Calu3 (cell line): ENCODE data around the gene DDX41. TPM values are rescaled to one million over a fixed set of nuclear protein-coding genes. Genes with fewer than 3 reads are reported as not detected.

ENCODE experiments used
- BruUV-seq: library from RNA; stranded (reverse); fragments of 400-500 nt; replicated peaks from 2 replicates; lab custom pipeline; 2021; lab: Mats Ljungman, UMichigan
- CTCF ChIA-PET: fragments of 300-600 bp; sonication (Branson Sonifier 250); formaldehyde crosslinking; loops from one replicate; lab custom pipeline; 2022; ENCODE audit warnings: antibody characterized with exemption; lab: Charles Lee
- DNase-seq: peaks from one replicate; pipeline ENCODE4 v3.0.0; 2022
- H3K27ac Mint-ChIP-seq: one replicate; pipeline ENCODE4 v1.8.0; 2022; ENCODE audit warnings: mixed read lengths; ENCODE audit not compliant: unreplicated experiment
- H3K27me3 Mint-ChIP-seq: one replicate; pipeline ENCODE4 v1.8.0; 2022; ENCODE audit warnings: mixed read lengths; ENCODE audit not compliant: unreplicated experiment
- H3K36me3 Mint-ChIP-seq: one replicate; pipeline ENCODE4 v1.8.0; 2022; ENCODE audit warnings: mild to moderate bottlenecking, moderate library complexity, mixed read lengths; ENCODE audit not compliant: insufficient read depth, unreplicated experiment
- H3K4me1 Mint-ChIP-seq: one replicate; pipeline ENCODE4 v1.8.0; 2022; ENCODE audit warnings: mild to moderate bottlenecking, low read depth, mixed read lengths; ENCODE audit not compliant: unreplicated experiment
- H3K4me3 Mint-ChIP-seq: one replicate; pipeline ENCODE4 v1.8.0; 2022; ENCODE audit warnings: mild to moderate bottlenecking, low read depth, moderate library complexity, mixed read lengths; ENCODE audit not compliant: unreplicated experiment
- H3K9me3 Mint-ChIP-seq: one replicate; pipeline ENCODE4 v1.8.0; 2022; ENCODE audit warnings: low read depth, mixed read lengths; ENCODE audit not compliant: unreplicated experiment
- intact Hi-C: fragments of 100-400 bp; cut with micrococcal nuclease; formaldehyde crosslinking; loops from one replicate; pipeline ENCODE4 v1.10.0; 2022; ENCODE audit not compliant: unreplicated experiment
- total RNA-seq: library from RNA; stranded (reverse); gene quantifications from 2 replicates; pipeline ENCODE4 v1.2.3, GENCODE V29; 2022
- TF ChIP-seq, protein P1 (sequence below): fragments of 200-600 bp; IDR thresholded peaks from one replicate; pipeline ENCODE4 v1.8.0; 2022; ENCODE audit warnings: antibody characterized with exemption; ENCODE audit not compliant: unreplicated experiment

Gene DDX41
- total RNA-seq, 1 experiment from 2014 or later, result 101 TPM

DNA sequence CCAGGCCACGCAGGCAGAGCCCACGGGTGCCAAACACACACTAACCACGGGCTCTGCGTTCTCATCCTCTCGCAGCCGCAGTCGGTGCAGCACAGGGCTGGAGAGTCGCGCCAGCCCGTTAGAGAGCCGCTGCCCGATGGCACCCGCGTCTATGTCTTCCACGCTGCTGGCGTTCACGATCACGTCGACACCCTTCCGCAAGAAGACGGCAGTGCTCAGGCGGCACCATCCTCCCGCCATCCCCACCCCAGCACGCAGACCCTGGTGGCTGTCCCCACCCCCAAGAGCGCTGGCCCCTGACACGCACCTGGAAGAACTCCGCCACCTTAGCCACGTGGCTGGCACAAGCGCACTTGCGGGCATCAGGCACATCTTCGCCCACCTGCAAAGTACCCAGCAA is 49.3 kb downstream of the DDX41 start:
- DNase-seq, result no peak
- intact Hi-C loops, result no loop called here
- BruUV-seq, result no TSS peak
- no peak overlapping the region for H3K27ac Mint-ChIP-seq
- H3K27me3 Mint-ChIP-seq, result no peaks in the 10 kb centered on the region
- TF ChIP-seq, protein P1, sequence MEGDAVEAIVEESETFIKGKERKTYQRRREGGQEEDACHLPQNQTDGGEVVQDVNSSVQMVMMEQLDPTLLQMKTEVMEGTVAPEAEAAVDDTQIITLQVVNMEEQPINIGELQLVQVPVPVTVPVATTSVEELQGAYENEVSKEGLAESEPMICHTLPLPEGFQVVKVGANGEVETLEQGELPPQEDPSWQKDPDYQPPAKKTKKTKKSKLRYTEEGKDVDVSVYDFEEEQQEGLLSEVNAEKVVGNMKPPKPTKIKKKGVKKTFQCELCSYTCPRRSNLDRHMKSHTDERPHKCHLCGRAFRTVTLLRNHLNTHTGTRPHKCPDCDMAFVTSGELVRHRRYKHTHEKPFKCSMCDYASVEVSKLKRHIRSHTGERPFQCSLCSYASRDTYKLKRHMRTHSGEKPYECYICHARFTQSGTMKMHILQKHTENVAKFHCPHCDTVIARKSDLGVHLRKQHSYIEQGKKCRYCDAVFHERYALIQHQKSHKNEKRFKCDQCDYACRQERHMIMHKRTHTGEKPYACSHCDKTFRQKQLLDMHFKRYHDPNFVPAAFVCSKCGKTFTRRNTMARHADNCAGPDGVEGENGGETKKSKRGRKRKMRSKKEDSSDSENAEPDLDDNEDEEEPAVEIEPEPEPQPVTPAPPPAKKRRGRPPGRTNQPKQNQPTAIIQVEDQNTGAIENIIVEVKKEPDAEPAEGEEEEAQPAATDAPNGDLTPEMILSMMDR, result no peak
- H3K4me3 Mint-ChIP-seq, result no peak overlapping the region
- H3K9me3 Mint-ChIP-seq, result no peaks in the 10 kb centered on the region
- peaks cover 90% of the 10 kb centered on the region for H3K36me3 Mint-ChIP-seq
- CTCF ChIA-PET, result no interaction called here
- peaks cover 26% of the 10 kb centered on the region for H3K4me1 Mint-ChIP-seq

DNA sequence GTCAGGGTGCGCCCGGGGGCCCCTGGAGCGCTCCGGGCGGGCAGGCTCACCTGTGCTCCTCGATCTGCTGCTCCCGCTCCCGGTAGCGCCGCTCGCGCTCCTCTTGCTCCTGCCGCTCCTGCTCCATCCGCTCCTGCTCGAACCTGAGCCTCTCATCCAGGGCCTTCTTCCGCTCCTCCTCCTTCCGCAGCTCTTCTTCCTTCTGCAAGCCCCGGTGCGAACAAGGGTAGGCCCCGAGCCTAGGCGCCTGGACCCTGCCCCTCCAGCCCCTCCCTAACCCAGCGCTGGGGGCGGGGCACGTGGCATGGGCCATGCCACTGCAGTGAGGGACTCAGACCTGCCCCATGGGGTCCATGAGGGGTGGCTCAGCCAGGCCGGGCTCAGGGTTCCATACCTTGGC is 49.9 kb downstream of the DDX41 start:
- intact Hi-C loops, result no loop called here
- H3K27ac Mint-ChIP-seq, result no peak overlapping the region
- CTCF ChIA-PET, result interaction anchor here (0.7 kb wide), 1 partner anchor 30 kb away, joined by 4 read pairs; no protein-coding TSS in a partner anchor

DNA sequence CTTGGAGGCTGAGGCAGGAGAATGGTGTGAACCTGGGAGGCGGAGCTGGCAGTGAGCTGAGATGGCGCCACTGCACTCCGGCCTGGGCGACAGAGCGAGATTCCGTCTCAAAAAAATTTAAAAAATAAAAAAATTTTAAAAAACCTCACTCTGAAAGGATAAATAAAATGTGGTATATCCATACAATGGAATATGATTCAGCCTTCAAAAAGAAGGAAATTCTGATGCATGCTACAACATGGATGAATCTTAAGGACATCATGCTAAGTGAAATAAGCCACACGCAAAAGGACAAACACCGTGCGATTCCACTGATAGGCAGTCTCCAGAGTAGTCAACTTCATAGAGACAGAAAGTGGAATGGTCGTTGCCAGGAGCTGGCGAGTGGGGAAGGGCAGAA is 51.7 kb downstream of the DDX41 start:
- Mint-ChIP-seq H3K4me3 (no peak overlapping the region), H3K27me3 (no peaks in the 10 kb centered on the region), H3K27ac (no peak overlapping the region), H3K4me1 (peaks cover 10% of the 10 kb centered on the region), H3K36me3 (peaks cover 88% of the 10 kb centered on the region), H3K9me3 (no peaks in the 10 kb centered on the region)
- TF ChIP-seq, protein P1, result no peak
- DNase-seq, result no peak
- intact Hi-C loops, result no loop called here
- CTCF ChIA-PET, result interaction anchor here (0.7 kb wide), 1 partner anchor 39 kb away, joined by 3 read pairs; no protein-coding TSS in a partner anchor
- no TSS peak for BruUV-seq

More for the DNA sequence above, 49.9 kb downstream of the DDX41 start:
- peaks cover 26% of the 10 kb centered on the region for H3K4me1 Mint-ChIP-seq
- H3K36me3 Mint-ChIP-seq, result peaks cover 90% of the 10 kb centered on the region
- no peaks in the 10 kb centered on the region for H3K9me3 Mint-ChIP-seq
- H3K27me3 Mint-ChIP-seq, result no peaks in the 10 kb centered on the region
- TF ChIP-seq, protein P1, result no peak
- DNase-seq, result no peak
- H3K4me3 Mint-ChIP-seq, result no peak overlapping the region
- no TSS peak for BruUV-seq

DNA sequence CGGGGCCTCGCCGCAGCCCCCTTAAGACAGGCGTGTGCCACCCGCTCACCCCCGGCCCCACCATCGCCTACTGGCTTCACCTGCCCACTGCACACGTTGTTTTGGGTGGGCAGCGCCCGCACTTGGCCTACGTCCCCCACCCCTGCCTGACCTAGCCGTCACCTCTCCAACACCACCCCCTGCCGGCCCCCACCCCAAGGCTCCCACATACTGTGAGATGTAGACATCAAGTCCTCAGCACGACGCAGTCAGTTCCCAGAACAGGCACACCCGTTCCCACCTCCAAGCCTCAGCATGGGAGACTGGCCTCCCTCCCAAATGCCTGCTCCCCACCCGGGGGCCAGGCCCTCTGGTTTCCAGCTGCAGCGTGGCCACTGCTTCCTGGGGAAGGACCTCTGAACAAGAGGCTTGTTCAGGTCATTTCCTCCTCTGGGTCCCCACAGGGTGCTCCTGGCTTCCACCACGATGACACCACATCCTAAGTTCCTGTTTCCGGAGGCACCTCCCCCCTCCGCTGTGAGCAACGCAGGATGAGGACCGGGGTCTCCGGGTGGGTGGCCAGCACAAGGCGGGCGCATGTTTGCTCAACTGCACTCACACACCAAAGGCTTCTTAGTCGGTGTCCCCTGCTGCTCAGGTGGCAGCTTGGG is 54.6 kb downstream of the DDX41 start:
- H3K27ac Mint-ChIP-seq, result no peak overlapping the region
- no TSS peak for BruUV-seq
- H3K27me3 Mint-ChIP-seq, result no peaks in the 10 kb centered on the region
- H3K36me3 Mint-ChIP-seq, result peaks cover 93% of the 10 kb centered on the region
- TF ChIP-seq, protein P1, result no peak
- no peak overlapping the region for H3K4me3 Mint-ChIP-seq
- no peaks in the 10 kb centered on the region for H3K9me3 Mint-ChIP-seq
- intact Hi-C loops, result no loop called here
- no peak for DNase-seq
- H3K4me1 Mint-ChIP-seq, result peaks cover under 1% of the 10 kb centered on the region
- CTCF ChIA-PET, result no interaction called here

Other genes with a start within 250 kb of the DDX41 start
- gene RAB24, start 213.2 kb downstream of the DDX41 start, total RNA-seq, result 34.0 and 41.1 TPM in 2 replicates
- gene PRELID1, start 213.2 kb downstream of the DDX41 start, total RNA-seq, result 215 and 217 TPM in 2 replicates
- gene MXD3, start 205.1 kb downstream of the DDX41 start, total RNA-seq, result 24.3 and 36.3 TPM in 2 replicates
- gene LMAN2, start 165.3 kb downstream of the DDX41 start, total RNA-seq, result 278 and 305 TPM in 2 replicates
- gene RGS14, start 159.0 kb downstream of the DDX41 start, total RNA-seq, result 12.9 and 13.0 TPM in 2 replicates
- 0.19 and 0.64 TPM in 2 replicates for gene SLC34A1, start 132.5 kb downstream of the DDX41 start, total RNA-seq
- gene PFN3, start 116.3 kb downstream of the DDX41 start, total RNA-seq, result not detected in 2 replicates
- 14.3 and 20.2 TPM in 2 replicates for gene F12, start 107.4 kb downstream of the DDX41 start, total RNA-seq
- 64.6 and 72.6 TPM in 2 replicates for gene GRK6, start 90.3 kb downstream of the DDX41 start, total RNA-seq
- gene PRR7, start 70.1 kb downstream of the DDX41 start, total RNA-seq, result 25.2 and 27.6 TPM in 2 replicates
- gene DBN1, start 43.3 kb downstream of the DDX41 start, total RNA-seq, result 207 and 218 TPM in 2 replicates
- 400 and 420 TPM in 2 replicates for gene PDLIM7, start 19.4 kb downstream of the DDX41 start, total RNA-seq
- 14.5 and 15.7 TPM in 2 replicates for gene DOK3, start 7.1 kb downstream of the DDX41 start, total RNA-seq
- gene FAM193B, start 37.6 kb upstream of the DDX41 start, total RNA-seq, result 92.0 and 97.0 TPM in 2 replicates
- 275 and 294 TPM in 2 replicates for gene TMED9, start 75.2 kb upstream of the DDX41 start, total RNA-seq
- 48.8 and 55.7 TPM in 2 replicates for gene B4GALT7, start 83.2 kb upstream of the DDX41 start, total RNA-seq